Peyer's patch (tissue), 4 donors: Measurements from ENCODE around the gene FAM136A. TPM values are rescaled to one million over a fixed set of nuclear protein-coding genes. Genes with fewer than 3 reads are reported as not detected.
A peak's percentile ranks its signal among the peaks of the same experiment; 100 is the strongest.
"Not testable (repeated sequence)": the region's sequence is repeated elsewhere in the genome, so short reads cannot be mapped to it uniquely, and the experiment has no call there.

Experiments used
- DNase-seq, 3 donors: peaks; one replicate each; pipeline ENCODE4 v3.0.0-alpha.2; 2017 to 2019
- H3K27ac ChIP-seq, 4 donors: fragments of 200-600 bp; sonication (generic); one replicate each; pipeline ENCODE4 v1.5.1; 2016 to 2019
- H3K27me3 ChIP-seq, 2 donors: fragments of 200-600 bp; sonication (generic); one replicate each; pipeline ENCODE4 v1.5.1; 2019
- H3K36me3 ChIP-seq, 3 donors: fragments of 200-600 bp; sonication (generic); one replicate each; pipeline ENCODE4 v1.5.1; 2016 to 2019
- H3K4me1 ChIP-seq, 4 donors: fragments of 200-600 bp; sonication (generic); one replicate each; pipeline ENCODE4 v1.5.1; 2016 to 2019
- H3K4me3 ChIP-seq, 4 donors: fragments of 200-600 bp; sonication (generic); 1 replicate in 3 of 4; 2 replicates in 1 of 4; pipeline ENCODE4 v1.5.1; 2016 to 2019; ENCODE audit warnings: mild to moderate bottlenecking in 1 of 4
- H3K9me3 ChIP-seq, 4 donors: fragments of 200-600 bp; sonication (generic); one replicate each; pipeline ENCODE4 v1.5.1; 2016 to 2019; ENCODE audit warnings: mild to moderate bottlenecking in 1 of 4
- POLR2A ChIP-seq, 2 donors: fragments of 450-650 bp; IDR thresholded peaks; one replicate each; pipeline ENCODE4 v1.5.1; 2017; ENCODE audit warnings: antibody characterized with exemption in 2 of 2, mild to moderate bottlenecking in 2 of 2, moderate library complexity in 2 of 2
- total RNA-seq, 4 donors: library from RNA; depleted of rRNA; stranded (reverse); fragments of >200 nt; gene quantifications; one replicate each; pipeline ENCODE4 v1.1.0, GENCODE V29; 2016
- TF ChIP-seq, protein P1 (sequence below), 6 experiments: fragments of 450-650 bp in 4 of 6; fragments of 200-600 bp in 2 of 6; sonication (generic) in 1 of 6; IDR thresholded peaks; one replicate each; pipeline ENCODE4 v1.5.1; 2017 to 2019; ENCODE audit warnings: antibody characterized with exemption in 6 of 6, mild to moderate bottlenecking in 3 of 6, moderate library complexity in 1 of 6

FAM136A gene
- total RNA-seq, 4 donors from 2014 or later, result 34.5 to 39.9 (median 38.9) TPM

DNA sequence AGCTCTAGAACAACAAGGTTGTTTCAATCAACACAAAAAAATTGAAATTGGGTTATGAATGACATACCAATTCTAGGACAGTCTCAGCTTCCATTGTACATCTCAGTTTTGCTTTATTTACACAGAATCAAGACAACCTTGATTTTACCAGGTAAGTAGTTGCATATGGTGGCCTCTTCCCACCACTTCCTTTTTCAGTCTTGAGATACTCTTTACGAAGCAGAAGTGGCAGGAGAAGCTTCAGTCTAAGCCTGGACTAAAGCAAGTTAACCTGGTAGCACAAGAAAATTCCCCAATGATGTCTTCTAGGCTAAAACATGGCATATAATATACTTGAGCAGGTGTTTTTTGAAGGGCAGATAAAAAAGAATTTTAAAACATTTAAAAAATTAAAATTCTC, 10.7 kb upstream of the FAM136A start:
- Histone ChIP-seq H3K4me1 (no peaks in the 10 kb centered on the region), H3K4me3 (no peak overlapping the region)

GRCh38 chr2:70310899-70311298, 9.0 kb upstream of the FAM136A start:
- H3K27me3 ChIP-seq, result no peaks in the 10 kb centered on the region
- no peak overlapping the region for H3K27ac ChIP-seq
- no peaks in the 10 kb centered on the region for H3K36me3 ChIP-seq
- H3K9me3 ChIP-seq, result no peaks in the 10 kb centered on the region
- DNase-seq, result no peak
- H3K4me3 ChIP-seq, result no peak overlapping the region
- no peaks in the 10 kb centered on the region for H3K4me1 ChIP-seq
- no peak for TF ChIP-seq POLR2A (IDR thresholded peaks at IDR 0.05)
- TF ChIP-seq, protein P1, sequence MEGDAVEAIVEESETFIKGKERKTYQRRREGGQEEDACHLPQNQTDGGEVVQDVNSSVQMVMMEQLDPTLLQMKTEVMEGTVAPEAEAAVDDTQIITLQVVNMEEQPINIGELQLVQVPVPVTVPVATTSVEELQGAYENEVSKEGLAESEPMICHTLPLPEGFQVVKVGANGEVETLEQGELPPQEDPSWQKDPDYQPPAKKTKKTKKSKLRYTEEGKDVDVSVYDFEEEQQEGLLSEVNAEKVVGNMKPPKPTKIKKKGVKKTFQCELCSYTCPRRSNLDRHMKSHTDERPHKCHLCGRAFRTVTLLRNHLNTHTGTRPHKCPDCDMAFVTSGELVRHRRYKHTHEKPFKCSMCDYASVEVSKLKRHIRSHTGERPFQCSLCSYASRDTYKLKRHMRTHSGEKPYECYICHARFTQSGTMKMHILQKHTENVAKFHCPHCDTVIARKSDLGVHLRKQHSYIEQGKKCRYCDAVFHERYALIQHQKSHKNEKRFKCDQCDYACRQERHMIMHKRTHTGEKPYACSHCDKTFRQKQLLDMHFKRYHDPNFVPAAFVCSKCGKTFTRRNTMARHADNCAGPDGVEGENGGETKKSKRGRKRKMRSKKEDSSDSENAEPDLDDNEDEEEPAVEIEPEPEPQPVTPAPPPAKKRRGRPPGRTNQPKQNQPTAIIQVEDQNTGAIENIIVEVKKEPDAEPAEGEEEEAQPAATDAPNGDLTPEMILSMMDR (IDR thresholded peaks at IDR 0.05), result no peak

More for the DNA sequence above, 10.7 kb upstream of the FAM136A start:
- no peaks in the 10 kb centered on the region for H3K36me3 ChIP-seq
- DNase-seq, result no peak
- no peak overlapping the region for H3K27ac ChIP-seq
- TF ChIP-seq, protein P1 (IDR thresholded peaks at IDR 0.05), result no peak
- no peak for TF ChIP-seq POLR2A (IDR thresholded peaks at IDR 0.05)
- H3K27me3 ChIP-seq, result no peaks in the 10 kb centered on the region
- H3K9me3 ChIP-seq, result no peaks in the 10 kb centered on the region

GRCh38 chr2:70305531-70305930, 3.7 kb upstream of the FAM136A start:
- DNase-seq, result no peak
- Histone ChIP-seq H3K27ac (no peak overlapping the region), H3K4me3 (no peak overlapping the region), H3K4me1 (peaks cover 0 to 7% (median 3%) of the 10 kb centered on the region in 4 donors), H3K36me3 (peaks cover 0 to 1% (median 0%) of the 10 kb centered on the region in 3 donors), H3K9me3 (no peaks in the 10 kb centered on the region), H3K27me3 (no peaks in the 10 kb centered on the region)
- TF ChIP-seq, protein P1 (IDR thresholded peaks at IDR 0.05), result no peak
- no peak for TF ChIP-seq POLR2A (IDR thresholded peaks at IDR 0.05)

DNA sequence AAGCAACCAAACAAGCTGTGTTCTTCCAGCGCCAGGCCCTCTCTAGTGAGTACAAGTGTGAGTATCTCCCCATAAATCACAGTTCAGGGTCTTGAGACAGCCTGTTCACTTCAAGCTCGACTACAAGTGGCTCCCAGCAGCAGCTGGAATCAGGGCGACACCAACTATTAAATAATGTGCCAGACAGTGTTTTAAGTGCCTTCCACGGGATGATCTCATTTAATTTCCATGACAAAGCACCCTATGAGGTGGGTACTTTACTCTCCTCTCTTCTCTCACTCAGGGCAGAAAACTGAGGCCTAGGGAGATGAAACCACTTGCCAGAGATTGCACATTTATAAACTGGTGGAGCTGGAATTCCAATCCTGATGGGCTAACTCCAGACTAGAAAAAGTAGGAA, 2.6 kb upstream of the FAM136A start:
- Histone ChIP-seq H3K36me3 (peaks cover 0 to 12% (median 0%) of the 10 kb centered on the region in 3 donors), H3K9me3 (no peaks in the 10 kb centered on the region), H3K27me3 (no peaks in the 10 kb centered on the region), H3K4me3 (no peak overlapping the region), H3K27ac (no peak overlapping the region), H3K4me1 (peaks cover 0 to 7% (median 3%) of the 10 kb centered on the region in 4 donors)
- TF ChIP-seq, protein P1 (IDR thresholded peaks at IDR 0.05), result no peak
- no peak for TF ChIP-seq POLR2A (IDR thresholded peaks at IDR 0.05)
- no peak for DNase-seq

DNA sequence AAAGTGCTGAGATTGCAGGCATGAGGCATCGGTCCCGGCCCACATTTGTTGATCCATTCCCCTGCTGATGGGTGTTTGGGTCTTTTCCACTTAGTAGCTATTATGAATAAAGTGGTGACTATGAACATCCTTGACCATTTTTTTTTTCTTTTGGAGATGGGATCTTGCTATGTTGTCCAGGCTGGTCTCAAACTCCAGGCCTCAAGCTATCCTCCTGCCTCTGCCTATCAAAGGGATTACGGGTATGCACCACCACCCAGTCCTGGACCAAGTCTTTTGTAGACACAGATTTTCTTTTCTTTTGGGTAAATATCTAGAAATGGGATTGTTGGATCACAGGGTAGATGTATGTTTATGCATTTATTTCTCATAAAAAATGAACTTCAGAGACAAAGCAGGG, 1.3 kb upstream of the FAM136A start:
- no peak for DNase-seq
- H3K36me3 ChIP-seq, result peaks cover 0 to 17% (median 0%) of the 10 kb centered on the region in 3 donors
- H3K27me3 ChIP-seq, result no peaks in the 10 kb centered on the region
- H3K4me3 ChIP-seq, result no peak overlapping the region
- H3K27ac ChIP-seq, result no peak overlapping the region
- TF ChIP-seq, protein P1 (IDR thresholded peaks at IDR 0.05), result no peak
- TF ChIP-seq POLR2A (IDR thresholded peaks at IDR 0.05), result no peak
- no peaks in the 10 kb centered on the region for H3K9me3 ChIP-seq
- peaks cover 0 to 7% (median 3%) of the 10 kb centered on the region in 4 donors for H3K4me1 ChIP-seq

DNA sequence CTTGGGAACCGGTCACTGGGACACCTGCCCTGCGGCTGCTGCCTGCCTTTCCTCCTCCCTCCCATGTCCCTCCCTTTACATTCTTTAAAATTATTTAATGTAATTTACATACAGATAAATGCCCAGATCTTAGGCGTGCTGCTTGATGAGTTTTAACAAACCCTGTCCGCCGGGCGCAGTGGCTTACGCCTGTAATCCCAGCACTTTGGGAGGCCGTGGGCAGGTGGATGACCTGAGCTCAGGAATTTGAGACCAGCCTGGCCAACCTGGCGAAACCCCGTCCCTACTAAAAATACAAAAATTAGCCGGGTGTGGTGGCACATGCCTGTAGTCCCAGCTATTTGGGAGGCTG, 304 bp upstream of the FAM136A start:
- peaks cover 0 to 20% (median 0%) of the 10 kb centered on the region in 3 donors for H3K36me3 ChIP-seq
- DNase-seq, H3K9me3 ChIP-seq, H3K27me3 ChIP-seq, H3K4me1 ChIP-seq: not testable (repeated sequence)
- peak overlapping the region; percentile 70 to 95 (median 82) for H3K4me3 ChIP-seq
- peak overlapping the region in 3 of 4 donors; percentile 78 to 94 (median 92) for H3K27ac ChIP-seq
